GM12878 (cell line): ENCODE data around the gene MACF1. TPM values are rescaled to one million over a fixed set of nuclear protein-coding genes. Genes with fewer than 3 reads are reported as not detected.
A peak's percentile ranks its signal among the peaks of the same experiment; 100 is the strongest.
"Not testable (repeated sequence)": the region's sequence is repeated elsewhere in the genome, so short reads cannot be mapped to it uniquely, and the experiment has no call there.

Source experiments
- ATAC-seq: fragments of 200-7000 bp; cut with Tn5 transposase; 3 replicates; pipeline ENCODE4 v1.9.1; 2020; ENCODE audit warnings: mild to moderate bottlenecking, moderate library complexity
- BruUV-seq: library from RNA; stranded (reverse); fragments of 400-500 nt; replicated peaks from 2 replicates; lab custom pipeline; 2021; lab: Mats Ljungman, UMichigan
- CTCF ChIA-PET: fragments of 300-600 bp; sonication (Branson Sonifier 250); formaldehyde crosslinking; extraction: SDS; loops from one replicate; lab custom pipeline; 2021; ENCODE audit warnings: inconsistent platforms; lab: Yijun Ruan, JAX
- POLR2A ChIA-PET: fragments of 350-600 bp; formaldehyde crosslinking; extraction: SDS; loops from one replicate; lab custom pipeline; 2021; ENCODE audit warnings: inconsistent platforms; lab: Charles Lee
- RAD21 ChIA-PET: fragments of 300-600 bp; sonication (Branson Sonifier 250); formaldehyde crosslinking; loops from one replicate; lab custom pipeline; 2023; ENCODE audit warnings: antibody characterized with exemption; ENCODE audit not compliant: unreplicated experiment; lab: Charles Lee
- SMC1A ChIA-PET: fragments of 300-600 bp; sonication (Branson Sonifier 250); formaldehyde crosslinking; loops from one replicate; lab custom pipeline; 2023; ENCODE audit not compliant: unreplicated experiment, uncharacterized antibody; lab: Charles Lee
- DNase-seq: peaks from one replicate; pipeline ENCODE4 v3.0.0-alpha.2; 2011; ENCODE audit warnings: low read depth, low spot score
- FAIRE-seq: peaks from 3 replicates; lab custom pipeline; 2011; peaks lifted over from hg19 to GRCh38; lab: Jason Lieb, UNC
- H2AFZ ChIP-seq: 2 replicates; pipeline ENCODE4 v1.6.0; 2011; ENCODE audit warnings: low read depth, low read length, control low read depth; ENCODE audit not compliant: control insufficient read depth
- H3K27ac ChIP-seq: 2 replicates; pipeline ENCODE4 v1.5.1; 2011; ENCODE audit warnings: control low read depth; ENCODE audit not compliant: control insufficient read depth, insufficient read depth
- H3K27me3 ChIP-seq, 2 experiments: replicated peaks in 1 of 2; 2 replicates each; pipeline versions ENCODE4 v1.6.0 to v1.6.1; 2011; ENCODE audit warnings: low read length in 1 of 2; ENCODE audit not compliant: control insufficient read depth in 2 of 2, insufficient read depth in 2 of 2
- H3K36me3 ChIP-seq, 2 experiments: 2 replicates each; pipeline ENCODE4 v1.5.1; 2011; ENCODE audit warnings: low read length in 1 of 2; ENCODE audit not compliant: control insufficient read depth in 2 of 2, insufficient read depth in 2 of 2
- H3K4me1 ChIP-seq: 2 replicates; pipeline ENCODE4 v1.6.1; 2011; ENCODE audit warnings: mild to moderate bottlenecking, low read length, moderate library complexity, mixed read lengths; ENCODE audit not compliant: control insufficient read depth, insufficient read depth
- H3K4me2 ChIP-seq: 2 replicates; pipeline ENCODE4 v1.6.0; 2011; ENCODE audit warnings: control low read depth; ENCODE audit not compliant: control insufficient read depth, insufficient read depth
- H3K4me3 ChIP-seq: fragments of 200-600 bp; sonication (generic); 2 replicates; pipeline ENCODE4 v1.5.1; 2016
- H3K79me2 ChIP-seq: 2 replicates; pipeline ENCODE4 v1.6.0; 2011; ENCODE audit warnings: low read length; ENCODE audit not compliant: control insufficient read depth, insufficient read depth
- H3K9ac ChIP-seq: 2 replicates; pipeline ENCODE4 v1.8.0; 2011; ENCODE audit warnings: low read length, control low read depth, mixed read lengths; ENCODE audit not compliant: control insufficient read depth, insufficient read depth
- H3K9me3 ChIP-seq: replicated peaks from 3 replicates; pipeline ENCODE4 v1.5.1; 2011; ENCODE audit warnings: mild to moderate bottlenecking, low read length; ENCODE audit not compliant: control insufficient read depth, insufficient read depth
- H4K20me1 ChIP-seq: 2 replicates; pipeline ENCODE4 v1.6.0; 2011; ENCODE audit not compliant: control insufficient read depth, insufficient read depth
- CREB1 ChIP-seq: IDR thresholded peaks from 2 replicates; pipeline ENCODE4 v1.6.1; 2012; ENCODE audit warnings: low read depth, mild to moderate bottlenecking, inconsistent platforms
- CTCF ChIP-seq, 3 experiments: IDR thresholded peaks in 2 of 3; conservative IDR thresholded peaks in 1 of 3; 2 replicates each; pipeline ENCODE4 v1.5.1; 2011; ENCODE audit warnings: low read depth in 3 of 3, low read length in 3 of 3, mild to moderate bottlenecking in 3 of 3, control low read depth in 2 of 3, moderate library complexity in 2 of 3, inconsistent platforms in 1 of 3, mixed read lengths in 1 of 3; ENCODE audit not compliant: control insufficient read depth in 2 of 3, insufficient read depth in 1 of 3; ENCODE audit errors: extremely low read depth in 1 of 3
- ESRRA ChIP-seq: IDR thresholded peaks from 2 replicates; pipeline ENCODE4 v1.6.1; 2012; ENCODE audit warnings: mild to moderate bottlenecking, low read length, improper control_type of control experiment
- WGBS: methylation state at CpG from one replicate; pipeline ENCODE4 v1.1.6; 2016; ENCODE audit warnings: low lambda C conversion rate; ENCODE audit not compliant: insufficient replicate concordance, insufficient coverage; ENCODE audit errors: missing lambda C conversion rate; 5-methylcytosine and 5-hydroxymethylcytosine counted together
- in situ Hi-C: fragments of 300-500 bp; cut with MboI; formaldehyde crosslinking; loops from 9 replicates; pipeline ENCODE4 v1.14.3; 2018; ENCODE audit warnings: mixed read lengths
- intact Hi-C: fragments of 100-400 bp; cut with micrococcal nuclease; formaldehyde crosslinking; loops from one replicate; pipeline ENCODE4 v1.14.2; 2022; ENCODE audit not compliant: unreplicated experiment
- polyA plus RNA-seq, 11 experiments: library from polyadenylated mRNA; depleted of rRNA in 4 of 11; unstranded in 6 of 11; stranded (reverse) in 5 of 11; fragments of >200 nt; fragmentation: Nextera tagmentation in 4 of 11; fragmentation: Illumina TruSeq in 1 of 11; extraction: Ambion mirVana in 4 of 11; extraction: Trizol in 1 of 11; gene quantifications; 1 replicate in 1 of 11; 2 replicates in 10 of 11; pipeline versions ENCODE4 v1.2.1 to v1.2.3, GENCODE V29; 2011 to 2016; ENCODE audit warnings: inconsistent platforms in 2 of 11, missing spikeins in 2 of 11, low read depth in 1 of 11
- total RNA-seq, 4 experiments: library from RNA; depleted of rRNA in 3 of 4; stranded (reverse); fragments of >200 nt in 3 of 4; fragmentation: Illumina TruSeq in 1 of 4; extraction: Trizol in 1 of 4; gene quantifications; 2 replicates each; pipeline versions ENCODE4 v1.2.1 to v1.2.3, GENCODE V29; 2013 to 2021
- TF ChIP-seq, protein P1 (sequence below): fragments of 450-650 bp; IDR thresholded peaks from 2 replicates; pipeline ENCODE4 v1.6.1; 2016; ENCODE audit warnings: mild to moderate bottlenecking, moderate library complexity, borderline replicate concordance
- TF ChIP-seq, protein P2 (sequence below): fragments of 450-650 bp; IDR thresholded peaks from 2 replicates; pipeline ENCODE4 v1.6.1; 2017; ENCODE audit warnings: mild to moderate bottlenecking, moderate library complexity

Gene MACF1
- total and polyA plus RNA-seq, 10 of the 15 experiments (the other 5 are each of a cell fraction or from before 2014, with no cell fraction given), result 15.5 to 201 (median 76.9) TPM

DNA sequence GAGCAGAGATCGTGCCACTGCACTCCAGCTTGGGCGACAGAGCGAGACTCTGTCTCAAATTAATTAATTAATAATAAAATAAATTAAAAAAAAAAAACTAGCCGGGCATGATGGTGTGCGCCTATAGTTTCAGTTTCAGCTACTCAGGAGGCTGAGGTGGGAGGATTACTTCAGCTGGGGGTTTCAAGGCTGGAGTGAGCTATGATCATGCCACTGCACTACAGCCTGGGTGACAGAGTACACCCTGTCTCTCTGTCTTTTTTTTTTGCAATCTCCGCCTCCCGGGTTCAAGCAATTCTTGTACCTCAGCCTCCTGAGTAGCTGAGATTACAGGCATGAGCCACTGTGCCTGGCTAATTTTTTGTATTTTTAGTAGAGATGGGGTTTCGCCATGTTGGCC is 42.7 kb upstream of the MACF1 start:
- H3K9ac ChIP-seq, H3K4me1 ChIP-seq, H3K27me3 ChIP-seq, H3K27ac ChIP-seq, H3K4me2 ChIP-seq, H3K9me3 ChIP-seq, FAIRE-seq, BruUV-seq, DNase-seq, H3K36me3 ChIP-seq, H3K4me3 ChIP-seq, POLR2A ChIA-PET, H4K20me1 ChIP-seq, intact Hi-C loops, RAD21 ChIA-PET, in situ Hi-C loops, H2AFZ ChIP-seq: not testable (repeated sequence)
- peak; percentile 29; the same call in 1 of the 3 replicates for ATAC-seq
- CTCF ChIA-PET, result interaction anchor here (0.6 to 1.1 kb wide), 3 partner anchors 22 to 149 kb away, joined by 3 to 4 read pairs (median 3); no protein-coding TSS in a partner anchor
- H3K79me2 ChIP-seq, result peaks cover 20% of the 10 kb centered on the region
- WGBS, result 82% methylated on average over 8 of the region's 8 CpGs
- SMC1A ChIA-PET, result interaction anchor here (0.6 to 1.4 kb wide), 3 partner anchors 16 to 111 kb away, joined by 3 to 4 read pairs (median 3); no protein-coding TSS in a partner anchor

GRCh38 chr1:39163469-39163868 is 41.0 kb upstream of the MACF1 start:
- H3K79me2 ChIP-seq, result peaks cover 19% of the 10 kb centered on the region
- H2AFZ ChIP-seq, result no peak overlapping the region
- no peak overlapping the region for H3K4me2 ChIP-seq
- H3K27me3 ChIP-seq, result no peaks in the 10 kb centered on the region
- DNase-seq (no peak), FAIRE-seq (no peak), ATAC-seq (no peak)
- no peaks in the 10 kb centered on the region for H3K9me3 ChIP-seq
- no peaks in the 10 kb centered on the region; the same call in 1 of the 2 replicates for H4K20me1 ChIP-seq
- H3K4me3 ChIP-seq, result no peak overlapping the region
- in situ Hi-C loops, result no loop called here
- H3K4me1 ChIP-seq, result peaks cover 2% of the 10 kb centered on the region; the same call in 1 of the 2 replicates
- intact Hi-C loops, result no loop called here
- no TSS peak for BruUV-seq
- ChIA-PET POLR2A (no interaction called here), SMC1A (interaction anchor here (1.1 to 2.4 kb wide), 4 partner anchors 10 to 114 kb away, joined by 3 to 10 read pairs (median 4); no protein-coding TSS in a partner anchor), RAD21 (interaction anchor here (1.6 kb wide), 1 partner anchor 56 kb away, joined by 5 read pairs; no protein-coding TSS in a partner anchor), CTCF (interaction anchor here (1.7 to 2.6 kb wide), 2 partner anchors 13 to 29 kb away, joined by 6 to 20 read pairs; no protein-coding TSS in a partner anchor)
- no peak overlapping the region for H3K9ac ChIP-seq
- no peaks in the 10 kb centered on the region for H3K36me3 ChIP-seq
- H3K27ac ChIP-seq, result no peak overlapping the region
- TF ChIP-seq CREB1, result no peak
- TF ChIP-seq CTCF (IDR thresholded peaks at IDR 0.05 in 2 of 3, conservative IDR thresholded peaks at IDR 0.05 in 1 of 3; ENCODE audit: control insufficient read depth in 2 of 3, extremely low read depth in 1 of 3, insufficient read depth in 1 of 3, low read depth in 3 of 3, low read length in 3 of 3), result no peak
- no peak for TF ChIP-seq ESRRA
- TF ChIP-seq, protein P1, sequence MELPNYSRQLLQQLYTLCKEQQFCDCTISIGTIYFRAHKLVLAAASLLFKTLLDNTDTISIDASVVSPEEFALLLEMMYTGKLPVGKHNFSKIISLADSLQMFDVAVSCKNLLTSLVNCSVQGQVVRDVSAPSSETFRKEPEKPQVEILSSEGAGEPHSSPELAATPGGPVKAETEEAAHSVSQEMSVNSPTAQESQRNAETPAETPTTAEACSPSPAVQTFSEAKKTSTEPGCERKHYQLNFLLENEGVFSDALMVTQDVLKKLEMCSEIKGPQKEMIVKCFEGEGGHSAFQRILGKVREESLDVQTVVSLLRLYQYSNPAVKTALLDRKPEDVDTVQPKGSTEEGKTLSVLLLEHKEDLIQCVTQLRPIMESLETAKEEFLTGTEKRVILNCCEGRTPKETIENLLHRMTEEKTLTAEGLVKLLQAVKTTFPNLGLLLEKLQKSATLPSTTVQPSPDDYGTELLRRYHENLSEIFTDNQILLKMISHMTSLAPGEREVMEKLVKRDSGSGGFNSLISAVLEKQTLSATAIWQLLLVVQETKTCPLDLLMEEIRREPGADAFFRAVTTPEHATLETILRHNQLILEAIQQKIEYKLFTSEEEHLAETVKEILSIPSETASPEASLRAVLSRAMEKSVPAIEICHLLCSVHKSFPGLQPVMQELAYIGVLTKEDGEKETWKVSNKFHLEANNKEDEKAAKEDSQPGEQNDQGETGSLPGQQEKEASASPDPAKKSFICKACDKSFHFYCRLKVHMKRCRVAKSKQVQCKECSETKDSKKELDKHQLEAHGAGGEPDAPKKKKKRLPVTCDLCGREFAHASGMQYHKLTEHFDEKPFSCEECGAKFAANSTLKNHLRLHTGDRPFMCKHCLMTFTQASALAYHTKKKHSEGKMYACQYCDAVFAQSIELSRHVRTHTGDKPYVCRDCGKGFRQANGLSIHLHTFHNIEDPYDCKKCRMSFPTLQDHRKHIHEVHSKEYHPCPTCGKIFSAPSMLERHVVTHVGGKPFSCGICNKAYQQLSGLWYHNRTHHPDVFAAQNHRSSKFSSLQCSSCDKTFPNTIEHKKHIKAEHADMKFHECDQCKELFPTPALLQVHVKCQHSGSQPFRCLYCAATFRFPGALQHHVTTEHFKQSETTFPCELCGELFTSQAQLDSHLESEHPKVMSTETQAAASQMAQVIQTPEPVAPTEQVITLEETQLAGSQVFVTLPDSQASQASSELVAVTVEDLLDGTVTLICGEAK, result no peak
- TF ChIP-seq, protein P2, sequence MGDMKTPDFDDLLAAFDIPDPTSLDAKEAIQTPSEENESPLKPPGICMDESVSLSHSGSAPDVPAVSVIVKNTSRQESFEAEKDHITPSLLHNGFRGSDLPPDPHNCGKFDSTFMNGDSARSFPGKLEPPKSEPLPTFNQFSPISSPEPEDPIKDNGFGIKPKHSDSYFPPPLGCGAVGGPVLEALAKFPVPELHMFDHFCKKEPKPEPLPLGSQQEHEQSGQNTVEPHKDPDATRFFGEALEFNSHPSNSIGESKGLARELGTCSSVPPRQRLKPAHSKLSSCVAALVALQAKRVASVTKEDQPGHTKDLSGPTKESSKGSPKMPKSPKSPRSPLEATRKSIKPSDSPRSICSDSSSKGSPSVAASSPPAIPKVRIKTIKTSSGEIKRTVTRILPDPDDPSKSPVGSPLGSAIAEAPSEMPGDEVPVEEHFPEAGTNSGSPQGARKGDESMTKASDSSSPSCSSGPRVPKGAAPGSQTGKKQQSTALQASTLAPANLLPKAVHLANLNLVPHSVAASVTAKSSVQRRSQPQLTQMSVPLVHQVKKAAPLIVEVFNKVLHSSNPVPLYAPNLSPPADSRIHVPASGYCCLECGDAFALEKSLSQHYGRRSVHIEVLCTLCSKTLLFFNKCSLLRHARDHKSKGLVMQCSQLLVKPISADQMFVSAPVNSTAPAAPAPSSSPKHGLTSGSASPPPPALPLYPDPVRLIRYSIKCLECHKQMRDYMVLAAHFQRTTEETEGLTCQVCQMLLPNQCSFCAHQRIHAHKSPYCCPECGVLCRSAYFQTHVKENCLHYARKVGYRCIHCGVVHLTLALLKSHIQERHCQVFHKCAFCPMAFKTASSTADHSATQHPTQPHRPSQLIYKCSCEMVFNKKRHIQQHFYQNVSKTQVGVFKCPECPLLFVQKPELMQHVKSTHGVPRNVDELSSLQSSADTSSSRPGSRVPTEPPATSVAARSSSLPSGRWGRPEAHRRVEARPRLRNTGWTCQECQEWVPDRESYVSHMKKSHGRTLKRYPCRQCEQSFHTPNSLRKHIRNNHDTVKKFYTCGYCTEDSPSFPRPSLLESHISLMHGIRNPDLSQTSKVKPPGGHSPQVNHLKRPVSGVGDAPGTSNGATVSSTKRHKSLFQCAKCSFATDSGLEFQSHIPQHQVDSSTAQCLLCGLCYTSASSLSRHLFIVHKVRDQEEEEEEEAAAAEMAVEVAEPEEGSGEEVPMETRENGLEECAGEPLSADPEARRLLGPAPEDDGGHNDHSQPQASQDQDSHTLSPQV, result no peak
